Measurements from ENCODE around the gene PDE3B. TPM values are rescaled to one million over a fixed set of nuclear protein-coding genes. Genes with fewer than 3 reads are reported as not detected.

Gene PDE3B
- total and polyA plus RNA-seq, 9 of the 15 experiments (the other 6 are each of a cell fraction or from before 2014, with no cell fraction given), result 2.3 to 22.5 (median 12.2) TPM

GRCh38 chr11:14892577-14892976, 249.0 kb downstream of the PDE3B start:
- DNase-seq (ENCODE audit: extremely low read depth in 1 of 4, low spot score in 3 of 4) (no peak), FAIRE-seq (no peak), ATAC-seq (no peak)
- ChIA-PET POLR2A (interaction anchor here (0.8 to 1.9 kb wide), 8 partner anchors 10 to 358 kb away, joined by 3 to 6 read pairs (median 4); no protein-coding TSS in a partner anchor), CTCF (ENCODE audit: low intra/inter-chr PET ratio) (no interaction called here)
- no peaks in the 10 kb centered on the region for H3K27me3 ChIP-seq (ENCODE audit: control insufficient read depth in 2 of 2, insufficient read depth in 2 of 2, low read length in 2 of 2)
- WGBS (ENCODE audit: insufficient coverage, low coverage, missing lambda C conversion rate), result 92% methylated on average over 2 of the region's 2 CpGs
- BruUV-seq (replicated peaks), result TSS peak; percentile 81
- peak overlapping the region; percentile 3; the same call in 1 of the 3 replicates for H3K27ac ChIP-seq (ENCODE audit: extremely low read depth, low read depth, low read length)
- H3K4me3 ChIP-seq, result peak overlapping the region; percentile 54; the same call in 1 of the 2 replicates
- no peaks in the 10 kb centered on the region for H3K9me1 ChIP-seq (ENCODE audit: control insufficient read depth, insufficient read depth, low read length)
- H3K4me2 ChIP-seq (ENCODE audit: insufficient read depth, low read length), result peak overlapping the region; percentile 92
- intact Hi-C loops (cut with micrococcal nuclease), result loop anchor here (5.0 kb wide), 3 partner anchors 40 to 370 kb away; partner anchors contain the start of genes PDE3B and PSMA1
- H2AFZ ChIP-seq (ENCODE audit: low read depth, low read length), result peak overlapping the region; percentile 97
- in situ Hi-C loops (cut with MboI), result loop anchor here (10.0 kb wide), 2 partner anchors 248 to 368 kb away; partner anchors contain the start of genes PDE3B and PSMA1
- peaks cover 23% of the 10 kb centered on the region in 2 experiments for H3K4me1 ChIP-seq (replicated peaks in 1 of 2; ENCODE audit: control insufficient read depth in 2 of 2, insufficient read depth in 2 of 2, low read length in 2 of 2)
- H3K9ac ChIP-seq (ENCODE audit: insufficient read depth in 1 of 2, low read depth in 2 of 2, low read length in 2 of 2), result peak overlapping the region; percentile 39 to 93; a peak in 3 of 4 replicates
- no peaks in the 10 kb centered on the region for H3K9me3 ChIP-seq (replicated peaks; ENCODE audit: control insufficient read depth, insufficient read depth, low read depth, low read length)
- peaks cover 19% of the 10 kb centered on the region for H3K79me2 ChIP-seq (ENCODE audit: control insufficient read depth, insufficient read depth, low read length)
- H4K20me1 ChIP-seq (replicated peaks; ENCODE audit: control insufficient read depth, insufficient read depth, low read length), result no peaks in the 10 kb centered on the region
- no peaks in the 10 kb centered on the region for H3K36me3 ChIP-seq (ENCODE audit: control insufficient read depth, insufficient read depth, low read length)
- TF ChIP-seq ZNF311 (CRISPR knock-in tag; IDR thresholded peaks at IDR 0.05) (peak; percentile 13; the same call in 1 of the 2 replicates), C11orf30 (IDR thresholded peaks at IDR 0.05; ENCODE audit: low read depth) (peak; percentile 84), MAFG (tag; conservative IDR thresholded peaks at IDR 0.05) (peak; percentile 33), POLR3G (IDR thresholded peaks at IDR 0.05; ENCODE audit: extremely low read depth, insufficient read length, insufficient replicate concordance) (no peak), RAD21 (CRISPR knock-in tag; conservative IDR thresholded peaks at IDR 0.05 in 1 of 2, IDR thresholded peaks at IDR 0.05 in 1 of 2) (0 out of 4 replicates have a peak, but pooled peaks of 1 of the 2 experiments have one; percentile 4), ZNF316 (IDR thresholded peaks at IDR 0.05) (peak; percentile 93), TCF7 (IDR thresholded peaks at IDR 0.05; ENCODE audit: borderline replicate concordance) (no peak), ZNF584 (CRISPR knock-in tag; IDR thresholded peaks at IDR 0.05; ENCODE audit: low read depth) (0 out of 2 replicates have a peak, but pooled peaks have one; percentile 23), E2F8 (IDR thresholded peaks at IDR 0.05; ENCODE audit: low read depth, partially characterized antibody) (peak; percentile 5), ZBTB17 (CRISPR knock-in tag; IDR thresholded peaks at IDR 0.05) (no peak), ZNF318 (IDR thresholded peaks at IDR 0.05; ENCODE audit: borderline replicate concordance in 1 of 2, low read depth in 1 of 2) (0 out of 4 replicates have a peak, but pooled peaks of 1 of the 2 experiments have one; percentile 1)

Measured in K562 (cell line).